AG04450 (cell line): ENCODE data around the gene BORCS6. TPM values are rescaled to one million over a fixed set of nuclear protein-coding genes. Genes with fewer than 3 reads are reported as not detected.

Experiments used
- CTCF ChIA-PET: fragments of 300-600, 350-600 bp; formaldehyde crosslinking; extraction: SDS; loops from one replicate; lab custom pipeline; 2022; ENCODE audit warnings: antibody characterized with exemption, inconsistent platforms; lab: Charles Lee
- POLR2A ChIA-PET: fragments of 350-600 bp; formaldehyde crosslinking; extraction: SDS; loops from one replicate; lab custom pipeline; 2021; ENCODE audit warnings: antibody characterized with exemption, inconsistent platforms; lab: Yijun Ruan, JAX
- DNase-seq: peaks from one replicate; pipeline ENCODE4 v3.0.0-alpha.2; 2011; ENCODE audit warnings: low read depth, low spot score
- H3K27ac ChIP-seq: one replicate; pipeline ENCODE4 v1.5.1; 2012; ENCODE audit warnings: low read depth, low read length, control low read depth
- H3K27me3 ChIP-seq: one replicate; pipeline ENCODE4 v1.6.0; 2012; ENCODE audit warnings: low read length; ENCODE audit not compliant: control insufficient read depth, insufficient read depth
- H3K4me3 ChIP-seq: 2 replicates; pipeline ENCODE4 v1.5.1; 2011; ENCODE audit warnings: mild to moderate bottlenecking, low read depth, low read length, control low read depth
- H3K9me3 ChIP-seq: 2 replicates; pipeline ENCODE4 v1.5.1; 2012; ENCODE audit warnings: low read length; ENCODE audit not compliant: control insufficient read depth, insufficient read depth
- CTCF ChIP-seq: IDR thresholded peaks from 2 replicates; pipeline ENCODE4 v1.5.1; 2011; ENCODE audit warnings: low read depth, low read length, control low read depth, inconsistent platforms
- polyA plus RNA-seq: library from polyadenylated mRNA; depleted of rRNA; stranded (reverse); fragments of >200 nt; gene quantifications from 2 replicates; pipeline ENCODE4 v1.2.3, GENCODE V29; 2011

BORCS6 gene
- polyA plus RNA-seq, 1 experiment = 2.3 TPM

DNA sequence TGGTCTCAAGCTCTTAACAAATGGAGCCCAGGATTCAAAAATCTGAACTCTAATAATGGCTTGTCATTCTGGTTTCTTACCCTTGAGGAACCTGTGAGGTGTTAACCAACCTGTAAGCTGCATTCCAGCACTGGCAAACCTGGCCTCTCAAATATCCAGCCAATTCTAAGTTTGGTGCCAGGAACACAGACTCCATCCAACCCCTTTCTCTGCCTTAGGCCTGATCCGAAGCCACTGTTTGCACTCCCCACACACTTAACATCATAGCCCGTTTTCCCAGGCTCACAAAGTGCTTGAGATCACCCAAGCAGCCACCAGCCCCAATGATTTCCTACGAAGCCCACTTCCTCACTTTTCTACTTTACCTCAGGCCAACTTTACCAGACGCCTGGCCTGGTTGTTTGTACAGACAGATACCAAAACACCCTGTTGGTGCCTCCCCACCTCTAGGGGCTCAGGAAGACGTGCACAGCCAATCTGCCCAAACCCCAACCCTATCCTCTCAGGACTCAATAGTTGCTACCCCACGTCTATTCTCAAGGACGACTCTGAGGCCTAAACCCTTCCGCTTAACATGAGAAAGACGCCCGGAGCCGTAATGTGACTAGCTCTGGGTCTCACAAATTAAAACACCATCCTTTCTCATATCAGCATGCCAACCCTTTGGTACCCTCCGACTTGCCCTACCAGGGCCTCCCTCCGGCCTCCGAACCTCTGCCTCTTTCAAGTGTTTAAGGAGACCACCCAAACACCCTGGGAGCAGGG is 34.6 kb downstream of the BORCS6 start:
- ChIA-PET POLR2A (interaction anchor here (2.0 kb wide), 1 partner anchor 18 kb away, joined by 23 read pairs; no protein-coding TSS in a partner anchor), CTCF (interaction anchor here (1.2 kb wide), 1 partner anchor 18 kb away, joined by 3 read pairs; no protein-coding TSS in a partner anchor)
- DNase-seq = no peak

DNA sequence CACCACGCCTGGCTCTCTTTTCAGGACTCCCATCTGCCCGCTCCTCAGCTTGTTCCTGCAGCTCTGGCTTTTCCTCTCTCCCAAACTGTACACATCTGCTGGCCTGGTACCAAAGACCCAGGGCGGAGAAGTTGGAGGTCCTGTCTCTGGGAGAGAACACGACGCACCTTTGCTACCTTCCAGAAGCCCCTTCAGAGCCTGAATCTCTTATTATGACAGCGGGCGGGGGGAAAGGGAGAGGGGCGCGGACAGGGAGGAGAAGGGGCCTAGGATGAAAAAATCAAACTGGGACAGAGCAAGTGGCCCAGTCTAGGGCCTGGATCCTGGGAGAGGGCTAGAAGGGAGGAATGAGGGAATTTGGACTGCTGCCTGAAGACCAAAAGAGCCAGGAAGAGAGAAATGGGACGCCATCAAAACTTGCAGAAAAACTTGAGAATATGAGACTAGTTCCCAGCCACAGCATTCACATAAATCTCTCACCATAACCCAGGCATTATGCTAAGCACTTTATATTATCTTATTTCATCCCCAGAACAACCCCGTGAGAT is 35.3 kb downstream of the BORCS6 start:
- POLR2A ChIA-PET = interaction anchor here (0.5 to 3.0 kb wide), 3 partner anchors 15 to 18 kb away, joined by 3 to 14 read pairs (median 7); no protein-coding TSS in a partner anchor
- Histone ChIP-seq H3K4me3 (peak overlapping the region; percentile 21; the same call in 1 of the 2 replicates), H3K9me3 (no peaks in the 10 kb centered on the region; the same call in 1 of the 2 replicates), H3K27ac (peak overlapping the region; percentile 100), H3K27me3 (no peaks in the 10 kb centered on the region)
- no peak for TF ChIP-seq CTCF
- DNase-seq = no peak
- CTCF ChIA-PET = interaction anchor here (1.3 kb wide), 1 partner anchor 16 kb away, joined by 7 read pairs; no protein-coding TSS in a partner anchor

More for the DNA sequence above, 34.6 kb downstream of the BORCS6 start:
- Histone ChIP-seq H3K27ac (peak overlapping the region; percentile 88), H3K9me3 (no peaks in the 10 kb centered on the region; the same call in 1 of the 2 replicates), H3K4me3 (peak overlapping the region; percentile 72), H3K27me3 (no peaks in the 10 kb centered on the region)
- no peak for TF ChIP-seq CTCF

DNA sequence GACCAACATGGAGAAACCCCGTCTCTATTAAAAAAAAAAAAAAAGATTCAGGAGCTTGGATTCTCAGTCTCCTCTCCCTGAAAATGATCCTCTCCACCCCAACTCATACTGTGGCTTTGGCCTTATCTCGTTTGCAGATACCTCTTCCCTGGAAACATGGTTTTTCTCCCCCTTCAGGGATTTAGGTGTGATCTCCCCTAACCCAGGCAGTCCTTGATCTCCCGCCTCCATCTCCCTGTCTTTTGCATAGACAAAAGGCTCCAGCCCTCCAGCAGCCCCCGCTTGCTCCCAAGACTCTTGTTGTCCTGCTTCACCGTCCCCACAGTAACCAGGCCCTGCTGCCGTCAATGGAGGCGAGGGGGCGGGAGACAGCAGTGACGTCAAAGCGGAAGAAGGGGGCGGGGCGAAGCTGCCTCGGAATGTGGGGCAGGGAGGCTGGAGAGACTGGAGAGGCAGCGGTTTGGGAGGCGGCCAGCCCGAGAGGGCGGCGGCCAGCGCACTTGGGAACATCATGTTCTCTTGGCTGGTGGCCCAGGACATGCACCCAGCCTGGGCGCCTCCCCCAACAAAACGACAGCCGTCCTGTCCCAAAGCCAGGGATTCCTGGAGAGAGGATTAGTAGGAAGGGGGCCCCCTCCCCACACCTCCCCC is 35.9 kb downstream of the BORCS6 start:
- DNase-seq = peak; percentile 98
- no peaks in the 10 kb centered on the region; the same call in 1 of the 2 replicates for H3K9me3 ChIP-seq
- H3K27ac ChIP-seq = peak overlapping the region; percentile 100
- POLR2A ChIA-PET = interaction anchor here (0.7 to 3.0 kb wide), 6 partner anchors 14 to 645 kb away, joined by 3 to 14 read pairs (median 4); no protein-coding TSS in a partner anchor
- no peaks in the 10 kb centered on the region for H3K27me3 ChIP-seq
- CTCF ChIA-PET = interaction anchor here (0.7 to 1.4 kb wide), 3 partner anchors 15 to 233 kb away, joined by 4 to 7 read pairs (median 4); partner anchors contain the start of gene ALOXE3
- peak overlapping the region; percentile 45 for H3K4me3 ChIP-seq
- TF ChIP-seq CTCF = no peak

GRCh38 chr17:8153525-8153956 is 36.4 kb downstream of the BORCS6 start:
- Histone ChIP-seq H3K4me3 (no peak overlapping the region; the same call in 1 of the 2 replicates), H3K27me3 (no peaks in the 10 kb centered on the region), H3K27ac (peak overlapping the region; percentile 100), H3K9me3 (no peaks in the 10 kb centered on the region; the same call in 1 of the 2 replicates)
- peak; percentile 92 for DNase-seq
- POLR2A ChIA-PET = interaction anchor here (0.7 to 3.0 kb wide), 5 partner anchors 13 to 644 kb away, joined by 3 to 14 read pairs (median 4); no protein-coding TSS in a partner anchor
- CTCF ChIA-PET = interaction anchor here (0.7 to 1.4 kb wide), 3 partner anchors 15 to 234 kb away, joined by 4 to 7 read pairs (median 4); partner anchors contain the start of gene ALOXE3
- TF ChIP-seq CTCF = no peak
